Activated CD8-positive, alpha-beta T cell treated with anti-CD3 and anti-CD28 coated beads for 36 hours (primary cell): ENCODE results near the gene CLEC16A. TPM values are rescaled to one million over a fixed set of nuclear protein-coding genes. Genes with fewer than 3 reads are reported as not detected.
A peak's percentile ranks its signal among the peaks of the same experiment; 100 is the strongest.

Source experiments
- ATAC-seq: fragments of 200-7000 bp; cut with Tn5 transposase; one replicate; pipeline ENCODE4 v1.10.0; 2021; ENCODE audit warnings: mild to moderate bottlenecking, moderate library complexity
- CTCF ChIA-PET: fragments of 350-600 bp; sonication (Branson Sonifier 250); formaldehyde crosslinking; loops from one replicate; lab custom pipeline; 2021; ENCODE audit warnings: antibody characterized with exemption; lab: Charles Lee
- POLR2A ChIA-PET: fragments of 350-600 bp; sonication (Branson Sonifier 250); formaldehyde crosslinking; loops from one replicate; lab custom pipeline; 2021; ENCODE audit warnings: antibody characterized with exemption; lab: Charles Lee
- DNase-seq: peaks from one replicate; pipeline ENCODE4 v3.0.0-alpha.2; 2020
- H3K27ac Mint-ChIP-seq: one replicate; pipeline ENCODE4 v1.8.0; 2021; ENCODE audit warnings: mild to moderate bottlenecking, mixed read lengths
- H3K27me3 Mint-ChIP-seq: one replicate; pipeline ENCODE4 v1.8.0; 2021; ENCODE audit warnings: mixed read lengths
- H3K36me3 Mint-ChIP-seq: one replicate; pipeline ENCODE4 v1.8.0; 2021; ENCODE audit warnings: low read depth, mixed read lengths
- H3K4me1 Mint-ChIP-seq: one replicate; pipeline ENCODE4 v1.8.0; 2021; ENCODE audit warnings: low read depth, mixed read lengths
- H3K4me3 Mint-ChIP-seq: one replicate; pipeline ENCODE4 v1.8.0; 2021; ENCODE audit warnings: mild to moderate bottlenecking, moderate library complexity, mixed read lengths
- H3K9me3 Mint-ChIP-seq: one replicate; pipeline ENCODE4 v1.8.0; 2021; ENCODE audit warnings: mixed read lengths
- CTCF ChIP-seq: fragments of 200-600 bp; IDR thresholded peaks from one replicate; pipeline ENCODE4 v1.8.0; 2022; ENCODE audit warnings: antibody characterized with exemption, mild to moderate bottlenecking
- intact Hi-C: fragments of 100-400 bp; cut with micrococcal nuclease; formaldehyde crosslinking; loops from one replicate; pipeline ENCODE4 v1.10.0; 2022
- total RNA-seq, 2 experiments: library from RNA; stranded (reverse); gene quantifications; one replicate each; pipeline ENCODE4 v1.2.3, GENCODE V29; 2021

The CLEC16A gene
- total RNA-seq, 2 experiments from 2014 or later = 20.4 to 21.7 TPM

- ATAC-seq = no peak
- ChIA-PET CTCF (interaction anchor here (2.3 kb wide), 1 partner anchor 8 kb away, joined by 15 read pairs; no protein-coding TSS in a partner anchor), POLR2A (interaction anchor here (0.6 kb wide), 1 partner anchor 95 kb away, joined by 3 read pairs; no protein-coding TSS in a partner anchor)
- Mint-ChIP-seq H3K27ac (no peak overlapping the region), H3K36me3 (peaks cover 26% of the 10 kb centered on the region), H3K9me3 (no peaks in the 10 kb centered on the region), H3K27me3 (no peaks in the 10 kb centered on the region), H3K4me1 (peaks cover 10% of the 10 kb centered on the region), H3K4me3 (no peak overlapping the region)
- no peak for DNase-seq
- intact Hi-C loops = no loop called here
- no peak for TF ChIP-seq CTCF
Observed at GRCh38 chr16:10978871-10979446, 34.6 kb downstream of the CLEC16A start.

GRCh38 chr16:10979717-10980601, 35.6 kb downstream of the CLEC16A start:
- peaks cover 10% of the 10 kb centered on the region for H3K4me1 Mint-ChIP-seq
- ATAC-seq (no peak), DNase-seq (no peak)
- no peak for TF ChIP-seq CTCF
- no peaks in the 10 kb centered on the region for H3K9me3 Mint-ChIP-seq
- peaks cover 23% of the 10 kb centered on the region for H3K36me3 Mint-ChIP-seq
- H3K4me3 Mint-ChIP-seq = no peak overlapping the region
- ChIA-PET CTCF (interaction anchor here (0.9 to 2.3 kb wide), 7 partner anchors 9 to 416 kb away, joined by 3 to 15 read pairs (median 4); no protein-coding TSS in a partner anchor), POLR2A (no interaction called here)
- no peak overlapping the region for H3K27ac Mint-ChIP-seq
- no peaks in the 10 kb centered on the region for H3K27me3 Mint-ChIP-seq
- intact Hi-C loops = no loop called here

GRCh38 chr16:10980813-10981212, 36.4 kb downstream of the CLEC16A start:
- POLR2A ChIA-PET = no interaction called here

GRCh38 chr16:10981697-10982216, 37.4 kb downstream of the CLEC16A start:
- intact Hi-C loops = no loop called here
- H3K27me3 Mint-ChIP-seq = no peaks in the 10 kb centered on the region
- H3K4me1 Mint-ChIP-seq = peaks cover 16% of the 10 kb centered on the region
- POLR2A ChIA-PET = interaction anchor here (1.2 kb wide), 1 partner anchor 272 kb away, joined by 3 read pairs; no protein-coding TSS in a partner anchor
- H3K27ac Mint-ChIP-seq = no peak overlapping the region
- DNase-seq (peak; percentile 69), ATAC-seq (peak; percentile 94)
- CTCF ChIA-PET = interaction anchor here (2.8 to 4.9 kb wide), 3 partner anchors 11 to 274 kb away, joined by 10 to 44 read pairs (median 40); partner anchors contain the start of gene SOCS1
- peaks cover 27% of the 10 kb centered on the region for H3K36me3 Mint-ChIP-seq
- no peak overlapping the region for H3K4me3 Mint-ChIP-seq
- peak; percentile 55 for TF ChIP-seq CTCF
- H3K9me3 Mint-ChIP-seq = no peaks in the 10 kb centered on the region

More at GRCh38 chr16:10980813-10981212, 36.4 kb downstream of the CLEC16A start:
- peaks cover 10% of the 10 kb centered on the region for H3K4me1 Mint-ChIP-seq
- no peak overlapping the region for H3K4me3 Mint-ChIP-seq
- no peak overlapping the region for H3K27ac Mint-ChIP-seq
- DNase-seq = no peak
- no peaks in the 10 kb centered on the region for H3K27me3 Mint-ChIP-seq
- intact Hi-C loops = no loop called here
- H3K36me3 Mint-ChIP-seq = peaks cover 25% of the 10 kb centered on the region
- TF ChIP-seq CTCF = no peak
- CTCF ChIA-PET = interaction anchor here (0.9 to 2.3 kb wide), 7 partner anchors 10 to 415 kb away, joined by 3 to 15 read pairs (median 4); no protein-coding TSS in a partner anchor
- H3K9me3 Mint-ChIP-seq = no peaks in the 10 kb centered on the region
- no peak for ATAC-seq
